GM12801 (cell line): ENCODE results near the gene ZNF438.

ENCODE experiments used
- CTCF ChIP-seq: IDR thresholded peaks from one replicate; pipeline ENCODE4 v1.5.1; 2011; ENCODE audit warnings: control low read depth; ENCODE audit not compliant: insufficient read length; ENCODE audit errors: extremely low read depth

ZNF438 gene

GRCh38 chr10:31073211-31073610 is 41.5 kb upstream of the ZNF438 start:
- TF ChIP-seq CTCF: no peak

GRCh38 chr10:31072451-31072850 is 40.8 kb upstream of the ZNF438 start:
- no peak for TF ChIP-seq CTCF

GRCh38 chr10:31071232-31072005 is 39.8 kb upstream of the ZNF438 start:
- TF ChIP-seq CTCF: no peak

DNA sequence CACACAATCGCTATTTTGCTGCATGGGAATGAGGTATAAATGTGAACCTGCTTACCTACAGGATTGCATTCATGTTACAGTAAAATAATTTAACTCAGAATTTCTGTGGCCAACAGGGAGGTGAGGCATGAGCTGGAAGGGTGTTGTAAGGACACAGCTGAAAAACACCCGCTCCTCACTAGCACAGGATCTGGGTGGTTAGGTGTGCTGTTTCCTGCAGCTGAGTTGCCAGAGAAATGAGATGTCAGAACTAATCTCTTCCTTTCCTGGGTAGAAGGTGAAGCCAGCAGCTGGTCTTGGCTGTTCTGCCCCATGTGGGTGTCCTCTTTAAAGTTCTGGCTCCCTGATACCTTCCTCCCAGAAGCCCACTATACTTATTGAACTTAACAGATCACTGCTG is 39.0 kb upstream of the ZNF438 start:
- TF ChIP-seq CTCF: no peak

DNA sequence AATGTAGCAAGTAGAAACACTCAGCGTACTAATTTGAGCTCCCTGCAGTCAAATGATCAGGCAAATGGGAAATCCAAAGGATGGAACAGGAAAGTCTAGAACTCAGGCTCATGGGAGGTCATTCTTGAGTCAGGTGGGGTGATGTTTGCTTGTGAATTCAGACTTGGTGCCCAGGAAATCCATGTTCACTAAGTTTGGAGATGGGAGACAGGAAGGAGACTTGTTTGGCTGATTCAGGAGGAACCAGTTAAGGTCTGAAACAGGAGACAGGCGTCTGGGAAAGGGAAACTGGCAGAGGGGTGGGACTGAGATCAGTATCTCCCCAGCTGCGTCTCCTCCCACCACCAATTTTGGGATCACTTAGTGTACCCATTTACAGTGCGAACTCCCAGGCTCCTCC is 38.4 kb upstream of the ZNF438 start:
- TF ChIP-seq CTCF: no peak

DNA sequence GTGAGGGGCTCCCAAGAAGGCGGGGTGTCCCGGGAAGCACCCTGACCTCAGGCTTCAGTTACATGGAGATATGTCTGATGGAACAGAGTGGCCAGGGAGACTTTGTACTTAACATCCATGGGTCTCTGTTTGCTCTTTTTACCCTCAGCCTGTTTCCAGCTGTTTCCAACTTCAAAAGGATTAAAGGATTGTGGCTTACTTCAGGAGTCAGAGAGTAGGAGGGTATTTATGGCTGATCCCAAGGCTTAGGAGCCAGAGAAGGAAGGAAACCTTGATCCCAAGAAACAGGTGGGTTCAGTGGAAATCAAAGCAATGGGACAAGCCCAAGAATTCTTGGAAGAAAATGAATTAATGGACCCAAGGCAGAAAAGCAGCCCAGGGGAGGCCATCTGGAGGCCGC is 37.7 kb upstream of the ZNF438 start:
- TF ChIP-seq CTCF: no peak

DNA sequence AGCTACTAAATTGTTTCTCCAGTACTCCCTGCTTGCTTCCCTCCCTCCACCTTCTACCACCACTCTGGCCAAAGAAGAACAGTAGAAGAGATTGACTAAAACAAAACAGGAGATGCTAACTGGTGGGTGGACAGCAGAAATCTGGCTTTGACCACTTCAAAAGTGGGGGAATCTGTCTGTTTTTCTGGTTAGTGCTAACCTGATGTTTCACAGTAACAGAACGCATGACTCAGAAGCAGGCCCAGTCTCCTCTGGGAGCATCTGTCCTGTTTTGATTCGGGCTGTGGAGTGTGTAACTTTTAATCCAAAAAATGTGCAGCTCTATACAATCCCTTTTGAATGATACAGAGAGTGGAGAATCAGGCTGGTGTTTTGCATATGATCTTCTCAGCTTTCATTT is 32.7 kb upstream of the ZNF438 start:
- no peak for TF ChIP-seq CTCF
